Epidermal melanocyte (primary cell): Measurements from ENCODE around the gene COL24A1.
"Not testable (repeated sequence)": the region's sequence is repeated elsewhere in the genome, so short reads cannot be mapped to it uniquely, and the experiment has no call there.

Source experiments
- DNase-seq: peaks from one replicate; pipeline ENCODE4 v3.0.0; 2011; ENCODE audit warnings: low spot score; ENCODE audit not compliant: insufficient read length

The COL24A1 gene

DNA sequence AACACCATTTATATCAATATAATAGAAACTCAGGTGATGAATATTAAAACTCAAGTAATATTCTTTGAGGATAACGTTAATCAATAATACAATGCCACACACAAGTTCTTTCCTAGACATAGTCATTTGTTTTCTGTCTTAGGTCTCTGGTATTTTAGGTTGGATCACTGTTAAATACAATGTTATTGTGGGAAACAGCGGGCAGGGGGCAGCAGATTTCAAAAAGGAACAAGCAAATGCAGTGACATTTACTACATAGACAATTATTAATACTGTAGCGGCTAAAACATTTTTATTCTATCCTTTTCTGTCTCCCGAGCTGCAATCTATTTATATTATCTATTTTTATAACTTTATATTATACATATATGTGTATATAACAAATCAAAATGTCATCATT lies 261.9 kb downstream of the COL24A1 start:
- peak; percentile 31 for DNase-seq

DNA sequence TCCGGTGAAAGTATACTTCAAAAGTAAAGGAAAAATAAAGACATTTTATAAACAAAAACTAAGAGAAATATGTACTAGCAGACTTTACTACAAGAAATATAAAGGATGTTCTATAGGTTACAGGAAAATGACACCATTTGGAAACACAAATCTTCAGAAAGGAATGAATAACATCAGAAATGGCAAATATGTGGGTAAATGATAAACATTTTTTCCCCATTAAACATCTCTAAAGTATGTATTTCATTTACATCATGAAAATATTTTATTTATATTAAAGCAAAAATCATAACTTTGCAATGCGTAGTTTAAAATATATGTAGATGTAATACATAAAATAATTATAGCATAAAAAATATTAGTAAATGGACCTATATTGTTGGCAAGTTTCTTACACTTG lies 264.2 kb downstream of the COL24A1 start:
- no peak for DNase-seq

DNA sequence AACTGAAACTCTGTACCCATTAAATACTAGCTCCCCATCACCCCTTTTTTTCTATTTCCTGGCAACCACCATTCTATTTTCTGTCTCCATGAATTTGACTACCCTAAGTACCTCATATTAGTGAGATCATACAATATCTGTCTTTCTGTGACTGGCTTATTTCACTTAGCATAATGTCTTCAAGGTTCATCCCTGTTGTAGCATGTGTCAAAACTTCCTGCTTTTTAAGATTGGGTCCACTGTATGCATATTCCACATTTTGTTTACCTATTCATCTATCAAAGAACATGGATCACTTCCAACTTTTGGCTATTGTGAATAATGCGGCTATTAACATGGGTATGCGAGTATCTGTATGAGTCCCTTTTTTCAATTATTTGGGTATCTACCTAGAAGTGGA lies 266.7 kb downstream of the COL24A1 start:
- DNase-seq: no peak

DNA sequence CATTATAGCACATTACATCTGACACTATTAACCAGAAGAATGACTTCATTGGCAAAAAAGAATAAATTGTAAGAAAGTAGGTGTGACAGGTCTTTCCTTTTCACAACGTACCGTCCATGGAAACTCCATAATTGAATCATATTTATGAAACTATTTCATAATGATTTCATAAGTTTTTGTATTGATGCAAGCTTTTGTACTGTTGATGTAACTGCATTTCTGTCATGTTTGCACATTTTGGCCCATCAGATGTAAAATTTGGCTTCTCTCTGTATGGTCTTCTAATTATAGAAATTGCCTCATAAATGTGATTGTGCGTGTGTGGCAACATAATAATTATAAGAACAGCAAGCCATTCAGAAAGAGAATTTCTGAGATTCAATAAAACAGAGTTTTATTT lies 267.7 kb downstream of the COL24A1 start:
- DNase-seq: no peak

DNA sequence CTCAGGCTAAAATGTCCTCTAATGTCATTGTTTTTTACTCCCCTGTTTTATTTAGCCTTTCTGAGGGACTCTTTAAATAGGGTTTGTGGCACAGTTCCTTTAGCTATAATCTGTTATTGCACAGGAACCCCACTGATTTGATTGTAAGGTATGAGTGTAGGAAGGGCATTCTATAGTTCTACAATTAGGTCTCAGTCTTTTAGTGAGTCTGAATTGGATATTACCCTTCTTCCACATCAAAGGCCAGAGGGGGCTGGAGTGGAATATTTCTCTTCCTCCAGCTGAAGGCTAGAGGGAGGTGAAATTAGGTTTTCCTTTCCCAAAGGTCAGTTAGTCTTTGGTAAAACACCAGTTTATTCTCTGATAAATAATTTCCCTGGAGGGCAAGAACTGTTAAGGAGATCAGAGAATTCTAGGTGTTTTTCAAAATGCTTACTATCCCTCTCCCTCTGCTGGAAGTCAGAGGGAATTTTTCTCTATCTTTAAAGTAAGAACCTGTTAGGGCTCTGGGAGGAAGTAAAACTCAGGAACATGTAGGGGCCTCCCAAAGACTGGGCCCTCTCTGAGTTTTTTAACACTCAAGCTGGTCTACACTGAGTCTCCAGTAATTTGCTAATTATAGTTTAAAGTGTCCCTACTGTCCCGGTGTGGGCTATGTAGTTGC lies 272.1 kb downstream of the COL24A1 start:
- peak; percentile 28 for DNase-seq

DNA sequence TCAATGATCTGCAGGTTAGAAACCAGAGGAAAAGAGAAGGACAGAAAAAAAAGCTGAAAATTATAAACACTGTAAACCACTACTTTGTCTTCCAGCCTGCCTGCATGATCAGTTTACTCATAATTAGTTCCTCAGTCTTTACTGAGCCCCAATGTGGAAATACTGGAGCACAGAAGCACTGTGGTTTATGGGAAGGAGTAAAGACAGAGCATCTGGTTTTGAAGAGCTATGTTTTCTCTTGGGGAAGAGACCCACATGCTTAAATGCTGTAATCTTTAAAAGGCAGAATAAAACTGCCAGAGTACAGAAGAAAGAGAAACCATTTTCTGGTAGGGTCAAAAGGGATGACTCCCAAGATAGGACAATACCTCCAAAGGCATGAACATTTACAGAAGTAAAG lies 289.4 kb downstream of the COL24A1 start:
- DNase-seq: no peak

DNA sequence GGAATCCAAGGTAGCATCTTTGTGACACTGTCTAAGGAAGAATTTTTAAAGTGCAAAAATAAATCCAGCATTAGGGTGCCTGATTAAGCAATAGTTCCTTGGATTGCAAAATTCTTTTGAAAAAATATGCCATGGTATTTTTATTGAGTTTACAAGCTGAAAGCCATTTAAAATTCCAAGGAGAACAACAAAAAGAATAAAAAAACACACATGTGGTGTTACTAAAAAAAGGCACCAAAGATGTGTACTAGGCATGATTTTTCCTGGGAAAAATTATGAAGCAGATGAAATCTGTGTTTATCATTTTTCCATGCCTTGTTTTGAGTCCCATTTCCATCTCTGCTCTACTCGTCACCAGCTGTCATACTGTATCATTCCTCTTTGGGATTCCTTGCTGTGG lies 291.4 kb downstream of the COL24A1 start:
- peak; percentile 38 for DNase-seq

DNA sequence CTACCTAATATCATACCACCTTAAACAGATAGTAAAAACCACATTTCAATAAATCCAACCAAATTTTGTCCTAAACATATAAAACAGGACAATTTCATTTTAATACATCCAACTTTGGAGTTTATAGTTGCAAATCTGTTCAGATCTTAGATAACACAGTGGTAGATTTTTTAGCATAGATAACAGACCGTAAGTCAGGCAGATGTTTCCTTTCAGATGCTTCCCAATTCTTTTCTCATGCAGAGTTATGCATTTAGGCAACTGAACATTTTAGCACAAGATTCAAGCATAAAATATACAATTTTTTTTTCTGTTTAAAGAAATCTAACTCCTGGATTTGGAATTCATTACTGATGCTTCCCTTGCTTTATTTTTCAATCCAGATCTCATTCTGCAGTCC lies 291.8 kb downstream of the COL24A1 start:
- no peak for DNase-seq

DNA sequence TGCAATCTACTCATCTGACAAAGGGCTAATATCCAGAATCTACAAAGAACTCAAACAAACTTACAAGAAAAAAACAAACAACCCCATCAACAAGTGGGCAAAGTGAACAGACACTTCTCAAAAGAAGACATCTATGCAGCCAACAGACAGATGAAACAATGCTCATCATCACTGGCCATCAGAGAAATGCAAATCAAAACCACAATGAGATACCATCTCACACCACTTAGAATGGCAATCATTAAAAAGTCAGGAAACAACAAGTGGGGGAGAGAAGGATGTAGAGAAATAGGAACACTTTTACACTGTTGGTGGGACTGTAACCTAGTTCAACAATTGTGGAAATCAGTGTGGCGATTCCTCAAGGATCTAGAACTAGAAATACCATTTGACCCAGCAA lies 292.9 kb downstream of the COL24A1 start:
- not testable (repeated sequence) for DNase-seq

DNA sequence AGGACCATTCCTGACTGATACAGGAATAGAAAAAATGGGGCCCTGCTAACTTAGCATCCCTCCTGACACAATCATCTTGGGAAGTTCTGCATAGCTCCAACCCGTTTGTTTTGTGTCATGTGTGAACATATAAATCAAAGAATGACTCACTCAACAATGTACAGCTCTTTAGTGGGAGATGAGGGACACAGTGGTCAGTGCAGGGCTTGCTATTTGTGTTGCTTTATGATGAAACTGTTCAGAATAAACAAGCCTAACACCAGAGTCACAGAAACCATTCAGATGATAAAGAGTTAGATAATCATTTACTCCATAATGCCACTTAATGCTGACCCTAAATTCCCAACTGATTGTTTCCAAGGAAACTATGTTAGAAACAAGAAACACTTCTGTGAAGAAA lies 294.1 kb downstream of the COL24A1 start:
- DNase-seq: no peak

DNA sequence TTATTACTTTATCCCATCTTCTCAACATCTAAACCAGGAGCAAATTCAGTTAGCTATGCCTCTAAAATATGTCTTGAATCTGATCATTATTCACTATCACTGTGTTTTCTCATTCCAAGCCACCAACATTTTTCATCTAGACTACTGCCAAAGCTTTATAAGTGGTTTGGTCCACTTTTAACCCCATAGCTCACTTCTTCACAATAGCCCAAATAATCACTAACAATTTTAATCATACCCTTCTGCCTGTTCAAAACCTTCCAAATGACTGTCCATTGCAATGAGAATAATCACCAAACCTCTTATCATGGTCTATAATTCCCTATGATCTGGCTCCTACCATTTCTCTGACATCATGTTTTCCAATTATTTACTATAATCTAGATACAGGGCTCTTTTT lies 298.6 kb downstream of the COL24A1 start:
- no peak for DNase-seq

DNA sequence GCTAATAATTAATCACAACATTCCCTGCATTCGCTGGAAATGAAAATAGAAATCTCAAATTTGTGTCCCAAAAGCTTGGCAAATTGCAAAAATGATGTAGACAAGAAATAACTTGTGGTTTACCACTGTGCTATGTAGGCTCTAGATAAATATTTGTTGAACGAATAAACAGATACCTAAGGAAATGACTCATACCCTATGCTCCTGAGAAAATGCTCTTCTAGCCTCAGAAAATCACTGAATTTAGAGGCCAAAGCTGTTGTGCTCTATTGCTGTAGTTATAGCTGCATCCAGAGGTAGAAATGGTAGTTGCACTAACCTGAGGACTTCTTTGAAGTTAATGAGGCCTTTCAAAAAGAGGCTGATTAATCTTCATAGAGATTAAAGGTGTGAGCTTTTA lies 306.3 kb downstream of the COL24A1 start:
- peak; percentile 42 for DNase-seq

DNA sequence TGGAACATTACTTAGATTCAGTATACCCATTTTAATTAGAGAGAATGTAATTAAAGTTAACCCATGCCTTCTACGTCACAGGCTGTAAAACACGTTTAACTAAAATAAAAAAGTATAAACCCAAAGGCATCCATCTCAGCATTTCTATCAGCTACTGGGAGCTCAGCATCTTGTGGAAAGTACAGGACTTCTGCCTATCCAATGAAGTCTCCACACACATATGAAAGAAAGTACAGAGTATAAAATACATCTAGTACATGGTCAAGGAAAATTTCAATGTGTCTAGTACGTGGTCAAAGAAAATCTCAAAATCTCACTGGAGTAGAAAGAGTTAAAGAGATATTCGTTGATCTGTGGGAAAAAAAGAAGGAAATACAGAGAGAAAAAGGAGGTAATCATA lies 306.9 kb downstream of the COL24A1 start:
- DNase-seq: no peak

DNA sequence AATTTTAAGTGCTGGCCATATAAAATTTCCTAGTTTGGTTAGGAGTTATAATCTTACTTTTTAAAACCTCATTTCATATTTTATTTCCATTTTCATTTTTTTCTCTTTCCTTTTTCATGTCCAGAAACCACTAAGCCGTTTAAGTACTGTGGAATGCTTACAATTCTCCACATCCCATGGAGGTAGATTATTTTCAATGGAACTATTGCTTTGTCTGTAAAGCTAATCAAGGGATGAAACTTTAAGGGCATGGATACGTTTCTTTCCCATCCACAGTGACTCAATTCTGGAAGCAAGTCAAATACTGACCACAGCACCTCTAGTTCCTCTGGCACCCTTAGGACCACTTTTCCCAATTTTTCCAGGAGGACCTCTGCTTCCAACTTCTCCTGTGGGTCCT lies 309.2 kb downstream of the COL24A1 start:
- DNase-seq: no peak

DNA sequence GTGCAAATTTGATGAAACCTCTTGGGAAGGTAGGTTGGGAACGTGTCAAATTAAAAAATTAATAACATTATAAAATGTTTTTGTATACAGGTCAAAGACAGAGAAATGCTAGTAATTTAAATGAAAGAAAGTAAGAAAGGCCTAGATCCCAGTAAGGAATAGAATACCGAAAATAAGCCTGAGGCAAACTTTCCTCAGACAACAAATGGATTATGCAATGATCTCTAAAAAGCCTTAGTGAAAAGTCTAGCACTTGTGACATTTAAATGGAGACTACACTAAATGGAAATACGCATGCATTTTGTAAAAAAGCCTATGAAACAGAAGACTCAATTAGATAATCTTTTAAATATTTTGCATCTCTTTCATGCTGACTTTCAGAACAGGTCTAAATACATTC lies 309.9 kb downstream of the COL24A1 start:
- DNase-seq: peak; percentile 29

DNA sequence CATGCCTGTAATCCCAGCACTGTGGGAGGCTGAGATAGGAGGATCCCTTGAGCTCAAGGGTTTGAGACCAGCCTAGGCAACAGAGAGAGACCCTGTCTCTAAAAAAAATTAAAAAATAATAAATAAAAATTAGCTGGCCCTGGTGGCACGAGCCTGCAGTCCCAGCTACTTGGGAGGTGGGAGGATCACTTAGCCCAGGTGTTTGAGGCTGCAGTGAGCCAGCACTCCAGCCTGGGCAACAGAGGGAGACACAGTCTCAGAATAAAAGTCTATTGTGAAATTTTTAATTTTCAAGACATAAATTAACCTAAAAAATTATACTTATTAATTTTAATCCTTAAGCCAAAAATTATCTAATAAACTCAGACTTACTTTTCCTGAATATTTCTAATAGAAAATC lies 317.1 kb downstream of the COL24A1 start:
- no peak for DNase-seq

DNA sequence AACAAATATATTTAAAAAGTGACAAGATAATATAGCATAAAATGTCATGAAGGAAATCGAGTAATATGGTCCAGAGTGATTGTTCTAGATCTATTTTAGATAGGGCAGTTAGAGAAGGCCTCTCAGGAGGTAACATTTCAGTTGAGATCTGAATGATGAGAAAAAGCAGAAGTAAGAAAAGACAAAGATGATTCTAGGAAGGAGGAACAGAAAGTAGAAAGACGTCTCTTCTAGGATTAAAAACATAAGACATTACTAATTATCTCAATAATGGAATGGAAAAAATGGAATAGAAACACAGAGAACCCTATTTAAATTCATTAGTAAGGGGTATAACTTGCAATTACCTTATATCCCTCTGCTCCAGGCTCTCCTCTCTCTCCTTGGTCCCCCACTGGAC lies 318.3 kb downstream of the COL24A1 start:
- no peak for DNase-seq

DNA sequence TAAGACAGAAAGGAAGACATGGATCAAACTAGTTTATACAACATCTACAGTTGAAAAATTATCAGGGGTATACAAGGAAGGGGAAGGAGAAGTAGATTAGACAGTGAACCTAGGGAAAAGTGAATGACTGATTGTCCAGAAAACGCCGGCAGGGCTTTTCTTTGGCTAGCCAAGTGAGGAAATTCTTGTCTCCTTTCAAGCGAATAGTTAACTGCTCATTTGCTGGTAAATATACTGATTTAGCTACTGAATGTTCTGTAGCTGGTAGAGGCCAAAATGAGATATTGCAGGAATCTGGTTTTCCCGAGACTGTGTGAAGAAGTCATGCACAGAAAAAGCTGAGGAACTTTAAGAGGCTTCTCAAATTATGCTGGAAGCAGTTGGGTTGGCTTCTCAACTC lies 319.8 kb downstream of the COL24A1 start:
- no peak for DNase-seq

DNA sequence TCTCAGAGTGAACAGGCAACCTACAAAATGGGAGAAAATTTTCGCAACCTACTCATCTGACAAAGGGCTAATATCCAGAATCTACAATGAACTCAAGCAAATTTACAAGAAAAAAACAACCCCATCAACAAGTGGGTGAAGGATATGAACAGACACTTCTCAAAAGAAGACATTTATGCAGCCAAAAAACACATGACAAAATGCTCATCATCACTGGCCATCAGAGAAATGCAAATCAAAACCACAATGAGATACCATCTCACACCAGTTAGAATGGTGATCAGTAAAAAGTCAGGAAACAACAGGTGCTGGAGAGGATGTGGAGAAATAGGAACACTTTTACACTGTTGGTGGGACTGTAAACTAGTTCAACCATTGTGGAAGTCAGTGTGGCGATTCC lies 323.4 kb downstream of the COL24A1 start:
- DNase-seq: not testable (repeated sequence)

DNA sequence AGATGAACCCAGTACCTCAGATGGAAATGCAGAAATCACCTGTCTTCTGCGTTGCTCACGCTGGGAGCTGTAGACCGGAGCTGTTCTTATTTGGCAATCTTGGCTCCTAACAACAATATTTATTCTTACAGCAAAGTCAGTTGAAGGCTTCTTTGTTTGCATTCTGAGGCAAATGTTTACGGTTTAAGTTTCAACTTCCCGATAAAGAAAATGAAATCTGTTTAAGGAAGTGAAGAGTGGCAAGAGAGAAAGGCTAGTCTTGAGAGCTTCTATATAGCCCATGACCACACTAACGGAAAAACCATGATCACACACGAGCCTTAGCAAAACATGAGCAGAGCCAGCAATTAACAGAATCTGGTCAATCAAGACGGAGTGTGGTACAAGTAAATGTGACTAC lies 325.7 kb downstream of the COL24A1 start:
- DNase-seq: no peak

DNA sequence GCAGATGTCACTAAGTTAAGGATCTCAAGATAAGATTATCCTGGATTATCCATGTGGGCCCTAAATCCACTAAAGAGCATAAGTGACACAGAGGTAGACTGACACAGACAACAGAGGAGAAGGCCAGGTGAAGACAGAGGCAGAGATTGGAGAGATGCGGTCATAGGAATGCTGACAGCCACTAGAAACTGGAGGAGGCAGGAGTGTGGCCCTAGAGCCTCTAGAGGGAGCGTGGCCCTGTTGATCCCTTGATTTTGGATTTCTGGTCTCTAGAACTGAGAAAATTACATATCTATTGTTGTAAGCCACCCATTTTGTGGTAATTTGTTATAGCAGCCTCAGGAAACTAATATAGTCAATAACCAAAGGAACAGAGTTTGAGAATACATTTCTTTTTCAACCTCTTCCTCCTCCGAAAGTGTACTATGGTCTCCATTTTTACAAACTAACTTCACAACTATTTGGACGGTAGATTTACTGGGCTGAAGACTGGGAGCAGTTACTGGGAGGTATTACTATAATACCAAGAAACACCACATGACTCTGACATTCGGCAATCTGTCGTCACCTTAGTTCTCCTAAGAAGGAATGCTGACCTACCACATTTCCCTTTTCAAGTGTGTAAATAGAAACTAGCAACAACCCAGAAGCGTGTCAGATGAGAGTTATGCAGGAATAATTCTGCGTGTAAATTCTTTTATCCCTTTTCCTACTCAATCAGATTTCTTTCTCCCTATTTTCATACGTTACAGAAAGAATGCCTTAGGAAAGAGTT lies 332.3 kb downstream of the COL24A1 start:
- DNase-seq: no peak

DNA sequence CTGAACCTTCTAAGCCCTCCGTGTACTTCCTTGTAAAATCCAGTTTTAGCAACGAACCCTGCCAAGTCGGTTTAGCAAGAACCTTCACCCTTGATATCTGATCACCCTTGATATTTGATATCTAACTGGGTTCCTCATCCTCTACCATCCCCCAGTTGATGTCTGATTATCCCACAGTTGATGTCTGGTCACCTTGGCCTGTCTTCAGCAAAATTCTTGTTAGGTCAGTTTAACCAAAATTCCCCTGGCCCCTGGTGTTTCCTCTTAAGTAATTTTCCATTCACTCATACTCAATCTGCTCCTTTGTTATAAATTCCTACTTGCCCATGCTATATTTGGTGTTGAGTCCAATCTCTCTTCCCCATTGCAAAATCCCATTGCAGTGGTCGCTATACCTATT lies 333.9 kb downstream of the COL24A1 start:
- DNase-seq: no peak

DNA sequence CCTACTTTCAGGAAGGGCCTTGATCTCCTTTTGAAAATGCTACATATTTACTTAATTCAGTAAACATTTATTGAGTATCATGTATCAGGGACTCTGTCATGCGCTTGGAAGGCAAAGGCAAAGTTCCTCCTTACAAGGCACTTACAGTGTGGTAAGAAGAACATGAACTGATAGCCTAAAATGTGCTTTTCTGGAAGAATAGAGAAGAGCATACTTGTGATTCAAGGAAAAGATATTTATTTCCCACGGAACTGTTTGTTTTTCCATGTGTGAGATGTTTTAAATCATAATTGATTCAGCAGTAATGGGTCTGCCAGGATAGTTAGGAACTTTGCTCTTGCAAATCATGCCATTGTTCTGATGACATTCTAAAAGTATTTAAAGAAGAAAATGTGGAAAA lies 338.2 kb downstream of the COL24A1 start:
- no peak for DNase-seq
